BLaER1 treated with 17β-estradiol and CSF1 and Interleukin-3, amounts not matched to agents 10 nM and 100 nM (cell line): ENCODE measurements around the gene LHX3.
A peak's percentile ranks its signal among the peaks of the same experiment; 100 is the strongest.

Source experiments
- H3K27ac ChIP-seq, 11 experiments: shearing (Covaris generic); formaldehyde crosslinking; 2 replicates each; pipeline ENCODE4 v1.8.1; 2022
- H3K27me3 ChIP-seq, 11 experiments: shearing (Covaris generic); formaldehyde crosslinking; 2 replicates each; pipeline ENCODE4 v1.8.1; 2022
- H3K36me3 ChIP-seq, 11 experiments: shearing (Covaris generic); formaldehyde crosslinking; 2 replicates each; pipeline ENCODE4 v1.8.1; 2022
- H3K4me1 ChIP-seq, 10 experiments: shearing (Covaris generic); formaldehyde crosslinking; 2 replicates each; pipeline ENCODE4 v1.8.1; 2022
- H3K4me2 ChIP-seq, 11 experiments: shearing (Covaris generic); formaldehyde crosslinking; 2 replicates each; pipeline ENCODE4 v1.8.1; 2022
- H3K4me3 ChIP-seq, 10 experiments: shearing (Covaris generic); formaldehyde crosslinking; 2 replicates each; pipeline ENCODE4 v1.8.1; 2022
- H3K9ac ChIP-seq, 11 experiments: shearing (Covaris generic); formaldehyde crosslinking; 2 replicates each; pipeline ENCODE4 v1.8.1; 2022
- H3K9me3 ChIP-seq, 11 experiments: shearing (Covaris generic); formaldehyde crosslinking; replicated peaks in 1 of 11; 2 replicates each; pipeline ENCODE4 v1.8.1; 2022
- H4K20me1 ChIP-seq, 11 experiments: shearing (Covaris generic); formaldehyde crosslinking; 2 replicates each; pipeline ENCODE4 v1.8.1; 2022
- Cebpa-rat ChIP-seq, 11 experiments: shearing (Covaris generic); IDR thresholded peaks; 2 replicates each; pipeline ENCODE4 v1.8.1; 2022

The LHX3 gene

GRCh38 chr9:136222906-136223285, 18.0 kb upstream of the LHX3 start:
- Histone ChIP-seq H4K20me1 (peaks cover 21 to 100% (median 100%) of the 10 kb centered on the region in 11 experiments; a peak in 21 of 22 replicates), H3K4me3 (peak overlapping the region in 3 of 10 experiments; percentile 27 to 57 (median 49); a peak in 5 of 20 replicates), H3K9ac (peak overlapping the region in 3 of 11 experiments; percentile 71 to 74 (median 72); a peak in 7 of 22 replicates), H3K27me3 (peaks cover 0 to 46% (median 0%) of the 10 kb centered on the region in 11 experiments; a peak in 9 of 22 replicates), H3K4me1 (peaks cover 74 to 100% (median 100%) of the 10 kb centered on the region in 10 experiments), H3K36me3 (peaks cover 0 to 31% (median 23%) of the 10 kb centered on the region in 11 experiments; a peak in 15 of 22 replicates), H3K27ac (peak overlapping the region in 4 of 11 experiments; percentile 67 to 82 (median 76); a peak in 7 of 22 replicates), H3K9me3 (no peaks in the 10 kb centered on the region), H3K4me2 (peak overlapping the region; percentile 87 to 98 (median 94))
- no peak for TF ChIP-seq Cebpa-rat (IDR thresholded peaks at IDR 0.05)

- Histone ChIP-seq H3K36me3 (peaks cover 0 to 37% (median 24%) of the 10 kb centered on the region in 11 experiments; a peak in 15 of 22 replicates), H4K20me1 (peaks cover 21 to 100% (median 100%) of the 10 kb centered on the region in 11 experiments; a peak in 21 of 22 replicates), H3K4me2 (peak overlapping the region; percentile 87 to 98 (median 94); a peak in 20 of 22 replicates), H3K4me1 (peaks cover 69 to 100% (median 99%) of the 10 kb centered on the region in 10 experiments), H3K9me3 (no peaks in the 10 kb centered on the region), H3K27ac (peak overlapping the region in 4 of 11 experiments; percentile 23 to 82 (median 58); a peak in 6 of 22 replicates), H3K27me3 (peaks cover 0 to 50% (median 0%) of the 10 kb centered on the region in 11 experiments; a peak in 9 of 22 replicates), H3K9ac (peak overlapping the region in 2 of 11 experiments; percentile 51 to 72; a peak in 6 of 22 replicates), H3K4me3 (peak overlapping the region in 3 of 10 experiments; percentile 27 to 57 (median 49); a peak in 4 of 20 replicates)
- no peak for TF ChIP-seq Cebpa-rat (IDR thresholded peaks at IDR 0.05)
Observed at GRCh38 chr9:136222166-136222905, 17.4 kb upstream of the LHX3 start.

DNA sequence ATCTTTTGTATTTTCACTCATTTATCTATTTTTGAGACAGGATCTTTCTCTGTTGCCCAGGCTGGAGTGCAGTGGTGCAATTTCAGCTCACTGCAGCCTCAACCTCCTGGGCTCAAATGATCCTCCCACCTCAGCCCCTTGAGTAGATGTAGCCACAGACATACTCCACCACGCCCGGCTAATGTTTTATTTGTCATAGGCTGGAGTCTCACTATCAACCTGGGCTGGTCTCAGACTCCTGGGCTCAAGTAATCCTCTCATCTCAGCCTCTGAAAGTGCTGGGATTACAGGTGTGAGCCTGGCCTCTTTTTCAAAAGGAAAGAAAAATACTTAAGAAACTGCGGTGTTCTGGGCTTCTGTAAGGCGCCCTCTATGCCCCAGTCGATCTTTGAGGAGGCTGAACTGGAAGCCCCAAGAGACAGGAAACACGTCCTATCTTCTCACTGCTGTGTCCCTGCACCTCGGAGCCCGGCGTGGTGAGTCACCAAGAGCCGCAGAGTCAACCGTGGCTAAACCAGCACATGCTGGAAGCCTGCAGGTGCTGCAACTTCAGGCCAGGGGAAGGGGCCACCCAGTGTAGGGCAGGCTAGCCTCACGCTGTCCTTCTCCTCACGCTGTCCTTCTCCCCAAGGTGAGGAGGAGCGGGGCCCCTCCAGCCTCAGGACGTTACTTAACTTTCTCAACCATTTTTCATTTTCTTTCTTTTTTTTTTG, 15.2 kb upstream of the LHX3 start:
- H3K27ac ChIP-seq, result peak overlapping the region in 3 of 11 experiments; percentile 14 to 29 (median 27); a peak in 4 of 22 replicates
- H3K9ac ChIP-seq, result peak overlapping the region in 4 of 11 experiments; percentile 1 to 53 (median 21); a peak in 7 of 22 replicates
- peaks cover 0 to 54% (median 0%) of the 10 kb centered on the region in 11 experiments; a peak in 9 of 22 replicates for H3K27me3 ChIP-seq
- H4K20me1 ChIP-seq, result peaks cover 21 to 100% (median 98%) of the 10 kb centered on the region in 11 experiments; a peak in 21 of 22 replicates
- H3K9me3 ChIP-seq, result no peaks in the 10 kb centered on the region
- no peak for TF ChIP-seq Cebpa-rat (IDR thresholded peaks at IDR 0.05)
- H3K4me3 ChIP-seq, result no peak overlapping the region
- H3K4me2 ChIP-seq, result peak overlapping the region; percentile 64 to 98 (median 93)
- H3K36me3 ChIP-seq, result peaks cover 10 to 54% (median 44%) of the 10 kb centered on the region in 11 experiments; a peak in 21 of 22 replicates
- peaks cover 55 to 100% (median 97%) of the 10 kb centered on the region in 10 experiments for H3K4me1 ChIP-seq

- H3K4me1 ChIP-seq, result peaks cover 46 to 99% (median 88%) of the 10 kb centered on the region in 10 experiments
- H4K20me1 ChIP-seq, result peaks cover 21 to 100% (median 95%) of the 10 kb centered on the region in 11 experiments; a peak in 21 of 22 replicates
- H3K9ac ChIP-seq, result peak overlapping the region in 4 of 11 experiments; percentile 21 to 53 (median 34); a peak in 4 of 22 replicates
- H3K4me3 ChIP-seq, result no peak overlapping the region
- peak overlapping the region in 2 of 11 experiments; percentile 27 to 29; a peak in 2 of 22 replicates for H3K27ac ChIP-seq
- H3K27me3 ChIP-seq, result peaks cover 0 to 54% (median 0%) of the 10 kb centered on the region in 11 experiments; a peak in 9 of 22 replicates
- peak overlapping the region; percentile 48 to 98 (median 93); a peak in 21 of 22 replicates for H3K4me2 ChIP-seq
- peaks cover 0 to 6% (median 2%) of the 10 kb centered on the region in 11 experiments; a peak in 9 of 22 replicates for H3K9me3 ChIP-seq
- TF ChIP-seq Cebpa-rat (IDR thresholded peaks at IDR 0.05), result no peak
- H3K36me3 ChIP-seq, result peaks cover 18 to 63% (median 53%) of the 10 kb centered on the region in 11 experiments
Observed at GRCh38 chr9:136219276-136219675, 14.3 kb upstream of the LHX3 start.

GRCh38 chr9:136218673-136219072, 13.7 kb upstream of the LHX3 start:
- Histone ChIP-seq H3K27me3 (peaks cover 0 to 51% (median 0%) of the 10 kb centered on the region in 11 experiments; a peak in 9 of 22 replicates), H3K27ac (peak overlapping the region in 1 of 11 experiments; percentile 27; a peak in 1 of 22 replicates), H3K9me3 (peaks cover 0 to 11% (median 8%) of the 10 kb centered on the region in 11 experiments; a peak in 10 of 22 replicates), H3K4me3 (peak overlapping the region in 1 of 10 experiments; percentile 5; a peak in 1 of 20 replicates), H3K9ac (peak overlapping the region in 4 of 11 experiments; percentile 21 to 58 (median 44); a peak in 6 of 22 replicates), H3K36me3 (peaks cover 23 to 69% (median 59%) of the 10 kb centered on the region in 11 experiments), H3K4me2 (peak overlapping the region; percentile 48 to 98 (median 93)), H4K20me1 (peaks cover 21 to 100% (median 92%) of the 10 kb centered on the region in 11 experiments; a peak in 21 of 22 replicates), H3K4me1 (peaks cover 40 to 93% (median 82%) of the 10 kb centered on the region in 10 experiments)
- TF ChIP-seq Cebpa-rat (IDR thresholded peaks at IDR 0.05), result no peak

DNA sequence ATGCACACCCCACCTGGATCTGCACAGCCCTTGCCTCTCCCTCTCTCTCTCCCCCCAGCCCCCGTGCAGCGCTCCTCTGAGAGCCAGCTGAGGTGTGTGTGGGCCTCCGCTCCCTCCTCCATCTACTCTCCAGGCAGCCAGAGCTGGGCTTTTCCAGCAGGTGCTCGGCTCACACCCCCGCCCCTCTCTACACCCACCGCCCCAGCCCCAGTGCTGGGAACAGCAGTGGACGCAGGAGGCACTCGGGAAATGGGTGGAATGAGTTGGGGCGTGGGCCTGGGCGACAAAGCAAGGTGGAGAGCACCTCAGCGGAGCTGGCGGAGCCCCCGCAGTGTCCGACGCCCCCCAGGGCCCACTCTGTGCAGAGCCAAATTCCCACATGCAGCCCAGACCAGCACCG, 13.3 kb upstream of the LHX3 start:
- peaks cover 0 to 11% (median 8%) of the 10 kb centered on the region in 11 experiments; a peak in 10 of 22 replicates for H3K9me3 ChIP-seq
- peak overlapping the region in 1 of 10 experiments; percentile 5; a peak in 1 of 20 replicates for H3K4me3 ChIP-seq
- peak overlapping the region in 1 of 11 experiments; percentile 27; a peak in 1 of 22 replicates for H3K27ac ChIP-seq
- TF ChIP-seq Cebpa-rat (IDR thresholded peaks at IDR 0.05), result no peak
- peak overlapping the region; percentile 48 to 98 (median 93); a peak in 21 of 22 replicates for H3K4me2 ChIP-seq
- peaks cover 0 to 47% (median 0%) of the 10 kb centered on the region in 11 experiments; a peak in 9 of 22 replicates for H3K27me3 ChIP-seq
- peak overlapping the region in 3 of 11 experiments; percentile 34 to 58 (median 53); a peak in 5 of 22 replicates for H3K9ac ChIP-seq
- H4K20me1 ChIP-seq, result peaks cover 21 to 100% (median 95%) of the 10 kb centered on the region in 11 experiments; a peak in 21 of 22 replicates
- peaks cover 27 to 73% (median 63%) of the 10 kb centered on the region in 11 experiments for H3K36me3 ChIP-seq
- H3K4me1 ChIP-seq, result peaks cover 36 to 89% (median 78%) of the 10 kb centered on the region in 10 experiments

- peaks cover 12 to 100% (median 98%) of the 10 kb centered on the region in 11 experiments; a peak in 21 of 22 replicates for H4K20me1 ChIP-seq
- no peak overlapping the region for H3K27ac ChIP-seq
- peaks cover 0 to 31% (median 0%) of the 10 kb centered on the region in 11 experiments; a peak in 7 of 22 replicates for H3K27me3 ChIP-seq
- peak overlapping the region in 8 of 11 experiments; percentile 44 to 96 (median 74); a peak in 14 of 22 replicates for H3K4me2 ChIP-seq
- H3K9ac ChIP-seq, result no peak overlapping the region
- H3K4me3 ChIP-seq, result no peak overlapping the region; a peak in 1 of 20 replicates
- no peak for TF ChIP-seq Cebpa-rat (IDR thresholded peaks at IDR 0.05)
- peaks cover 26 to 82% (median 65%) of the 10 kb centered on the region in 10 experiments for H3K4me1 ChIP-seq
- H3K36me3 ChIP-seq, result peaks cover 42 to 81% (median 74%) of the 10 kb centered on the region in 11 experiments
- H3K9me3 ChIP-seq, result peaks cover 0 to 11% (median 8%) of the 10 kb centered on the region in 11 experiments; a peak in 10 of 22 replicates
Observed at GRCh38 chr9:136216541-136217244, 11.8 kb upstream of the LHX3 start.
